LNCaP clone FGC (cell line): Measurements from ENCODE around the gene MARCO.

Source experiments
- DNase-seq: peaks from one replicate; pipeline ENCODE4 v3.0.0-alpha.2; 2011; ENCODE audit warnings: low read depth
- H3K4me3 ChIP-seq: 2 replicates; pipeline ENCODE4 v1.5.1; 2011; ENCODE audit warnings: mild to moderate bottlenecking, low read depth, low read length, control low read depth
- TF ChIP-seq, protein P1 (sequence below): IDR thresholded peaks from 2 replicates; pipeline ENCODE4 v1.5.1; 2012; ENCODE audit warnings: mild to moderate bottlenecking; ENCODE audit not compliant: control insufficient read depth, insufficient read depth; ENCODE audit errors: extremely low read depth

The MARCO gene

DNA sequence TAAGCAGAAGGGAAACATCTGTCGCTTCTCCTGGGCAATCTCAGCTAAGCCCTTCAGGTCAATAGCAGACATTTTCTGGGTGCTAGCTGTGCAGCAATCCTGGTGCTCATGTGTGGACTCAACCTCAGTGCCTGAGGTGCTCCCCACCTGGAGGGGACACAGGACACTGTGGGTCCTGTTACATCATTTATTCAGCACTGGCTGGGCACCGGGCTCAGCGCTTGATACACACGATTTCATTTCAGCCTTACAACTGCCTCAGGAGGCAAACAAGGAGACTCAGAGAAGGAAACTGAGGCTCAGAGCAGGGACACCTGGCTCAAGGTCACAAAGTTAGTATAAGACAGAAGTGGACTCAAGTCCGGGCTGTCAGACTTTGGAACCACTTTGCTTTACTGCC, 46.7 kb downstream of the MARCO start:
- TF ChIP-seq, protein P1, sequence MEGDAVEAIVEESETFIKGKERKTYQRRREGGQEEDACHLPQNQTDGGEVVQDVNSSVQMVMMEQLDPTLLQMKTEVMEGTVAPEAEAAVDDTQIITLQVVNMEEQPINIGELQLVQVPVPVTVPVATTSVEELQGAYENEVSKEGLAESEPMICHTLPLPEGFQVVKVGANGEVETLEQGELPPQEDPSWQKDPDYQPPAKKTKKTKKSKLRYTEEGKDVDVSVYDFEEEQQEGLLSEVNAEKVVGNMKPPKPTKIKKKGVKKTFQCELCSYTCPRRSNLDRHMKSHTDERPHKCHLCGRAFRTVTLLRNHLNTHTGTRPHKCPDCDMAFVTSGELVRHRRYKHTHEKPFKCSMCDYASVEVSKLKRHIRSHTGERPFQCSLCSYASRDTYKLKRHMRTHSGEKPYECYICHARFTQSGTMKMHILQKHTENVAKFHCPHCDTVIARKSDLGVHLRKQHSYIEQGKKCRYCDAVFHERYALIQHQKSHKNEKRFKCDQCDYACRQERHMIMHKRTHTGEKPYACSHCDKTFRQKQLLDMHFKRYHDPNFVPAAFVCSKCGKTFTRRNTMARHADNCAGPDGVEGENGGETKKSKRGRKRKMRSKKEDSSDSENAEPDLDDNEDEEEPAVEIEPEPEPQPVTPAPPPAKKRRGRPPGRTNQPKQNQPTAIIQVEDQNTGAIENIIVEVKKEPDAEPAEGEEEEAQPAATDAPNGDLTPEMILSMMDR: no peak
- no peak overlapping the region for H3K4me3 ChIP-seq
- no peak for DNase-seq

GRCh38 chr2:118989481-118989880, 47.5 kb downstream of the MARCO start:
- no peak for DNase-seq
- TF ChIP-seq, protein P1: no peak
- no peak overlapping the region for H3K4me3 ChIP-seq

DNA sequence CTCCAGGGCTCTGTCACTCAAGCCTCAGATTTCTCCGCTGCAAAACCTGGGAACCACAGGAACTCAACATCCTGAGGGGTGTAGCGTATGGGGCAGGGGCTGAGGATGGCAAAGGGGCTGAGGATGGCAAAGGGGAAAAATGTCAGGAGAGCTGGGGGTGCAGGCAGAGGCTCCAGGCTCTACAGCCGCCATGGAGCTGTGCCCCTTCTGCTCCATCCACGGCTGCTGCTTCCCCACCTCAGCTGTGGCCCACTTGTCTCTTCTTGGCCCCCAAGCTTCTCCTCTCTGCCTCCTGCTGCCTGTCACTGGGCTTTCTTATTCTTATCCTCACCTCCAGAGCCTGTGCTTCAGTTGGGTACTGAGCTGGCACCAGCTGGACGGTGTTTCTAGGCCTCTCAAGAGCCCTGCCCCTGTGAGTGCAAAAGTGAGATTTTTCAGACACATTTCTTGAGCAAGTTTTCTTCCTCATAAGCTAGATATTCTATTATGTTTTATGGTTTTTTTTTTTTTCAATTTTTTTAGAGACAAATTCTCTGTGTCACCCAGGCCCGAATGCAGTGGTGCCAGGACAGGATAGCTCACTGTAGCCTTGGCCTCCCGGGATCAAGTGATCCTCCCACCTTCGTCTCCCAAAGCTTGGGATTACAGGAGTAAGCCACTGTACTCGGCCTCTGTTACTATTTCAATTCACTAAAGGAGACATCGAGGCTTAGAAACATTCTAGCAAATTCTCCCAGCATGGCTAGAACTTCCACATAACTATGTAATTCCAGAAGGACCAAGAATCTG, 49.0 kb downstream of the MARCO start:
- no peak for DNase-seq
- TF ChIP-seq, protein P1: no peak

GRCh38 chr2:118991554-118991953, 49.6 kb downstream of the MARCO start:
- DNase-seq: no peak
- TF ChIP-seq, protein P1: no peak
- H3K4me3 ChIP-seq: no peak overlapping the region

More for the DNA sequence above, 49.0 kb downstream of the MARCO start:
- H3K4me3 ChIP-seq: no peak overlapping the region

DNA sequence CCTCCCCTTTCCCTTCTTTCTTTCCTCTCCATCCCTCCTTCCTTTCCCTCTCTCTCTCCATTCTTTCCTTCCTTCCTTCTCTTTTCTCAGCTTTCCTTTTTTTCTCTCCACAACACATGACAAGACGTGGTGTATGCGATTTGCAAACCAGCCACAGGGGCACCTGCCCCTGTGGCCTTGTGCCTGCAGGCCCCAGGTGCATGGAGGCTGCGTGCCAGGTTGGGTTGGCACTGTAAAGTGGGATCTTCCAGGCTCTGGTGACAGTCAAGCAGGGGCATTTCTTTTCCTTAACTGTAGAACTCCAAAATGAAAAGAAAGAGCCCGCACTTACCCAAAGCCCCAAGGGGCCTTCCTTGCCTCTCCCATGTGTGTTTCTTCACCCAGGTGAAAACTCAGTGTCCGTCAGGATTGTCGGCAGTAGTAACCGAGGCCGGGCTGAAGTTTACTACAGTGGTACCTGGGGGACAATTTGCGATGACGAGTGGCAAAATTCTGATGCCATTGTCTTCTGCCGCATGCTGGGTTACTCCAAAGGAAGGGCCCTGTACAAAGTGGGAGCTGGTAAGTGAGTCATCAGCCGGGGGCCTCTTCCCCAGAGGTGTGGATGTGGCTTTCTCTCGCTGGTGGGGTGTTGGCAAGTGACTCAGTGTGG, 50.9 kb downstream of the MARCO start:
- TF ChIP-seq, protein P1: no peak
- no peak for DNase-seq
- no peak overlapping the region for H3K4me3 ChIP-seq

DNA sequence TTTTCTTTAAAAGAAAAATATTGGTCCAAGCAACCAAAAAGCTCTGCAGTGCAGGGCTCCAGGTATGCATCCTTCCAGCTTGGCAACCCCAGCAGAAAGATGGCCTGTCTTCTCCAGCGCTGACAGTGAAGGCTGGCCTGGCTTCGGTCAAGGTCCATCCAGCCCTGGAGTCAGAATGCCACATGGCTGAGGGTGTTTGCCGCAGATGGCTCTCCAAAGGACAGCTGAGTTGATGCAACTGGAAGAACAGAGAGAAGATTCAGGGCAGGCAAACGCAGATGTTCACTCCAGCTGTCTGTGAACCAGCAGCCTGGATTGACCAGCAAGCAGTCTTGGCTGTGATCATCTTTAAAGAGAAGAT, 51.4 kb downstream of the MARCO start:
- no peak overlapping the region for H3K4me3 ChIP-seq
- DNase-seq: no peak
- TF ChIP-seq, protein P1: no peak
